Fibroblast of skin of left quadriceps (primary cell): ENCODE measurements around the gene GMPR.
"Not testable (repeated sequence)": the region's sequence is repeated elsewhere in the genome, so short reads cannot be mapped to it uniquely, and the experiment has no call there.

Experiments
- DNase-seq, 2 experiments: peaks; one replicate each; pipeline ENCODE4 v3.0.0-alpha.2; 2013; ENCODE audit warnings: low read depth in 2 of 2

Gene GMPR

GRCh38 chr6:16244869-16245451 is 6.6 kb downstream of the GMPR start:
- DNase-seq = no peak

GRCh38 chr6:16248271-16248853 is 10.0 kb downstream of the GMPR start:
- no peak for DNase-seq

DNA sequence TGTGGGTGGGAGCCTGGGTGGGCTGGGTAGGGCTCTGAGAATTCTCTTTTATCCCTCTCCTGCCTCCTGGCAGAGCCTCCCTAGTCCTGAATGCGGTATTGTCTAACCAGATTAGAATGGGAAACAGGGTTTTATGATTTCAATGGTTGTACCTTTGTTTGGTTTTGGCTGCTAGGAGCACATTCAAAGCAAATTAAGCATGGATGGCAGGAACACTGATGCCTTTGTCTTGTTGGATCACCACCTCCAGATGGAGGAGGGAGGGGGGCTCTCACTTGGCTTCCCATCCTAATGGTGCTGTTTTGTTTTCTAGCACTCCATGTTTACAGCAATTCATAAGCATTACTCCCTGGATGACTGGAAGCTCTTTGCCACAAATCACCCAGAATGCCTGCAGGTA is 11.6 kb downstream of the GMPR start:
- DNase-seq = no peak

GRCh38 chr6:16251706-16252105 is 13.3 kb downstream of the GMPR start:
- no peak for DNase-seq

DNA sequence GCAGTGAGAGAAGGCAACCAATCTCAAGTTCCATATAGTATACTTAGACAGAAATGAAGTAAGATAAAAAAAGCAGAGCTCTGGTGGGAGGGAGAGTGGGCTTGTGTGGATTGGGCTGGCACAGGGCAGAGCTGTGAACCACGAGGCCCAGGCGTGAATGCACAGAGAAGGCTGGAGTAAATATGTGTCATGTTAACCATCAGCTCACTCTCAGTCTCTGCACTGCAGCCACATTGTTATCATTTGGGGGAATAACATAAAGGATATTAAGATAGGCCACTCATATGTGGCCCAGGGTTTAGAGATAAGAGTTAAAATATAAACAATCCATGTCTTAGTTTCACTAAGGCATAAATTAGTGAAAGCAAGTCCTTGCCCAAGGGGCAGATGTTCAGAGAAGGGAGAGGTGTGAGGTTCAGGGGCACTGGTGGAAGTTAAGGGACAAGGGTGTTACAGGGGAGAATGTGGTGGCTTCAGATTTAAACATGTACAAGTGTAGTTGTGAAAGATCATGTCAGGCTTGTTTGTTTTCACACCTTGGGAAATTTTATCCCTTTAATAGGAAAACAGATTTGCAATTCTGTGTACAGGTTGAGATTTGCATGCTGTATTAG is 14.4 kb downstream of the GMPR start:
- DNase-seq = no peak

- no peak for DNase-seq
Measured at GRCh38 chr6:16253399-16254144, 15.2 kb downstream of the GMPR start.

- DNase-seq = no peak
Measured at GRCh38 chr6:16254535-16254934, 16.1 kb downstream of the GMPR start.

GRCh38 chr6:16256781-16257180 is 18.4 kb downstream of the GMPR start:
- no peak for DNase-seq

GRCh38 chr6:16257999-16258708 is 19.8 kb downstream of the GMPR start:
- DNase-seq = no peak

GRCh38 chr6:16258709-16259075 is 20.3 kb downstream of the GMPR start:
- DNase-seq = no peak

- not testable (repeated sequence) for DNase-seq
Measured at GRCh38 chr6:16259604-16260003, 21.2 kb downstream of the GMPR start.

GRCh38 chr6:16260602-16261001 is 22.2 kb downstream of the GMPR start:
- DNase-seq = not testable (repeated sequence)

DNA sequence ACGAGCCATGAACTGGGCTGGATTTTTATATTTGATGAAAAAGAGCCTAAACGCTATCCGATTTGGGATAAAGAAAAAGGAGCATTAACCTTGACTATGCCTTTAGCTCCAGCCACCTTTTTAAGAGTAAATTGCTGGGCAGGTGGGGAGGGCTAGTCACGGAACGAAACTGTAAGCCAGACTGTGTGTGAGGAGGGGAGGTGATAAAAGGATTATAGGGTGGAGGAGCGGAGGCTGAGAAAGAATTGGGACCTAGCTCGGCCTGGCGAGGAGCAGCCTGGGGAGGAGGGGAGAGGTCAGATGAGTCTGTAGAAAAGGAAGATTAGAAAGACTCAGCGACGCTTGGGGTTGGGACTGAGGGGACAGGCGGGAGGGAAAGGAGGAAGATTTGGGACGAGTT is 24.4 kb downstream of the GMPR start:
- DNase-seq = not testable (repeated sequence)

DNA sequence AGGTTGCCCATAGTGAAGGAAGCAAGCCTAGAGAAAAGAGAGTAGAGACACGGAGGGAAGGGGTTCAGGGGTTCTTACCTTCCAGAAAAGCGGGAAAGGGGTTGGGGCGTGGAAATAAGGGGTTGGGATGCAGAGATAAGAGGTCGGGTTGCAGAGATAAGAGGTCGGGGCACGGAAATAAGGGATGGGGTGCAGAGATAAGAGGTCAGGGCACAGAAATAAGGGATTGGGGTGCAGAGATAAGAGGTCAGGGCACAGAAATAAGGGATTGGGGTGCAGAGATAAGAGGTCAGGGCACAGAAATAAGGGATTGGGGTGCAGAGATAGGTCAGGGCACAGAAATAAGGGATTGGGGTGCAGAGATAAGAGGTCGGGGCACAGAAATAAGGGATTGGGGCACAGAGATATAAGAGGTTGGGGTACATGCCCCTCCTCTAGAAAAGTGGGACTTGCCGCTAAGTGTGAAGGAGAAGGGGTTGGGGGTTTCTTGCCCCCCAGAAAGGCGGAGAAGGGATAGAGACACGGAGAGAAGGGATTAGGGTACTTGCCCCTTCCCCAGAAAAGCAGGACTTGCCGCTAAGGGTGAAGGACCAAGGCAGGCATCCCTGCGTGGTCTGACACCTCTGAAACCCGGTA is 25.2 kb downstream of the GMPR start:
- not testable (repeated sequence) for DNase-seq

- no peak for DNase-seq
Measured at GRCh38 chr6:16264785-16265184, 26.4 kb downstream of the GMPR start.

DNA sequence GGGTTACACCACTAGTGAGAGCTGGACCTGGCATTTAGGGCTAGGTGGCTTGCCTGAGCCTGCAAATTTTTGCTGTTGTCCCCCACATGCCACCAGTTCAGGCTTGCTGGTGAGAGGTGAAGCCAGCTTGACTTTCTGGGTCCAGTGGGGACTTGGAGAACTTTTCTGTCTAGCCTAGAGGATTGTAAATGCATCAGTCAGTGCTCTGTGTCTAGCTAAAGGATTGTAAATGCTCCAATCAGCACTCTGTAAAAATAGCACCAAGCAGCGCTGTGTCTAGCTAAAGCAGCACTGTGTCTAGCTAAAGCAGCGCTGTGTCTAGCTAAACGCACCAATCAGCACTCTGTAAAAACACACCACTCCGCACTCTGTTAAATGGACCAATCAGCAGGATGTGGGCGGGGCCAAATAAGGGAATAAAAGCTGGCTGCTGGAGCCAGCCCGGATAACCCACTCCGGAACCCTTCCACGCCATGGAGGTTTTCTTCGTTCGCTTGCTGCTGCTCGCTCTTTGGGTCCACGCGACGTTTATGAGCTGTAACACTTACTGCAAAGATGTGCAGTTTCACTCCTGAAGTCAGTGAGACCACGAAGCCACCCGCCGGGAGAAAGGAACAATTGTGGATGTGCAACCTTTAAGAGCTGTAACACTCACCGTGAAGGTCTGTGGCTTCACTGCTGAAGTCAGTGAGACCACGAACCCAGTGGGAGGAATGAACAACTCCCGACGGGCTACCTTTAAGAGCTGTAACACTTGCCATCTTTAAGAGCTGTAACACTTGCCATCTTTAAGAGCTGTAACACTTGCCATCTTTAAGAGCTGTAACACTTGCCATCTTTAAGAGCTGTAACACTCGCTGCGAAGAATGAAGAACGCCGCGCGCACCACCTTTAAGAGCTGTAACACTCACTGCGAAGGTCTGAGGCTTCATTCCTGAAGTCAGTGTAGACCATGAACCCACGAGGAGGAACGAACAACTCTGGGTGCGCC is 27.3 kb downstream of the GMPR start:
- no peak for DNase-seq

- no peak for DNase-seq
Measured at GRCh38 chr6:16267428-16268263, 29.3 kb downstream of the GMPR start.

- not testable (repeated sequence) for DNase-seq
Measured at GRCh38 chr6:16269442-16270070, 31.2 kb downstream of the GMPR start.

GRCh38 chr6:16270178-16270794 is 31.9 kb downstream of the GMPR start:
- no peak for DNase-seq
